PC-3 (cell line): ENCODE data around the gene ANKRA2. TPM values are rescaled to one million over a fixed set of nuclear protein-coding genes. Genes with fewer than 3 reads are reported as not detected.
A peak's percentile ranks its signal among the peaks of the same experiment; 100 is the strongest.

Experiments used
- ATAC-seq: fragments of 200-7000 bp; cut with Tn5 transposase; 2 replicates; pipeline ENCODE4 v1.9.1; 2020; ENCODE audit warnings: mild to moderate bottlenecking, moderate library complexity
- BruUV-seq: library from RNA; stranded (reverse); fragments of 400-500 nt; replicated peaks from 2 replicates; lab custom pipeline; 2021; lab: Mats Ljungman, UMichigan
- CTCF ChIA-PET: fragments of 300-600 bp; sonication (Branson Sonifier 250); formaldehyde crosslinking; loops from one replicate; lab custom pipeline; 2022; ENCODE audit warnings: antibody characterized with exemption; lab: Charles Lee
- POLR2A ChIA-PET: fragments of 300-600 bp; sonication (Branson Sonifier 250); formaldehyde crosslinking; loops from one replicate; lab custom pipeline; 2022; ENCODE audit warnings: antibody characterized with exemption; ENCODE audit not compliant: unreplicated experiment; lab: Charles Lee
- DNase-seq: peaks from one replicate; pipeline ENCODE4 v3.0.0-alpha.2; 2015
- H2AFZ ChIP-seq: fragments of 300-600 bp; sonication (generic); 2 replicates; pipeline ENCODE4 v1.6.0; 2016; ENCODE audit warnings: antibody characterized with exemption, low read length
- H3F3A ChIP-seq: fragments of 300-600 bp; sonication (generic); one replicate; pipeline ENCODE4 v1.6.0; 2017; ENCODE audit warnings: antibody characterized with exemption, low read length, control low read depth, mild to moderate bottlenecking; ENCODE audit not compliant: unreplicated experiment
- H3K27ac ChIP-seq: fragments of 300-600 bp; sonication (generic); 2 replicates; pipeline ENCODE4 v1.5.1; 2016; ENCODE audit warnings: mild to moderate bottlenecking, low read length
- H3K27me3 ChIP-seq: fragments of 300-600 bp; sonication (generic); 2 replicates; pipeline ENCODE4 v1.6.1; 2016; ENCODE audit warnings: low read length, mixed read lengths
- H3K36me3 ChIP-seq: fragments of 300-600 bp; sonication (generic); 2 replicates; pipeline ENCODE4 v1.6.1; 2016; ENCODE audit warnings: low read depth, mixed run types, low read length, mixed read lengths
- H3K4me1 ChIP-seq: fragments of 300-600 bp; sonication (generic); 2 replicates; pipeline ENCODE4 v1.5.1; 2016; ENCODE audit warnings: low read length; ENCODE audit not compliant: insufficient read depth
- H3K4me2 ChIP-seq: fragments of 300-600 bp; sonication (generic); 2 replicates; pipeline ENCODE4 v1.6.0; 2016; ENCODE audit warnings: low read length
- H3K4me3 ChIP-seq: fragments of 300-600 bp; sonication (generic); 2 replicates; pipeline ENCODE4 v1.5.1; 2016; ENCODE audit warnings: mild to moderate bottlenecking, low read length, mixed read lengths
- H3K79me2 ChIP-seq: fragments of 300-600 bp; sonication (generic); 2 replicates; pipeline ENCODE4 v1.6.1; 2017; ENCODE audit warnings: low read length, mixed read lengths
- H3K9ac ChIP-seq: fragments of 300-600 bp; sonication (generic); 2 replicates; pipeline ENCODE4 v1.6.0; 2016; ENCODE audit warnings: mild to moderate bottlenecking, low read length
- H3K9me2 ChIP-seq: fragments of 300-600 bp; sonication (generic); replicated peaks from 2 replicates; pipeline ENCODE4 v1.6.1; 2016; ENCODE audit warnings: mixed run types, low read length, mixed read lengths
- H3K9me3 ChIP-seq: fragments of 300-600 bp; sonication (generic); 2 replicates; pipeline ENCODE4 v1.6.1; 2016; ENCODE audit warnings: low read length, mixed read lengths
- H4K20me1 ChIP-seq: fragments of 300-600 bp; sonication (generic); 2 replicates; pipeline ENCODE4 v1.6.1; 2016; ENCODE audit warnings: low read length, mixed read lengths
- EZH2 ChIP-seq: fragments of 300-600 bp; sonication (generic); IDR thresholded peaks from one replicate; pipeline ENCODE4 v1.6.1; 2017; ENCODE audit warnings: antibody characterized with exemption, mild to moderate bottlenecking, low read length; ENCODE audit not compliant: unreplicated experiment
- EZH2phosphoT487 ChIP-seq: fragments of 300-600 bp; sonication (generic); IDR thresholded peaks from 2 replicates; pipeline ENCODE4 v1.6.1; 2018; ENCODE audit warnings: mild to moderate bottlenecking, antibody characterized with exemption, low read length, borderline replicate concordance
- intact Hi-C: fragments of 100-400 bp; cut with micrococcal nuclease; formaldehyde crosslinking; loops from 2 replicates; pipeline ENCODE4 v1.9.0; 2023
- total RNA-seq: library from RNA; depleted of rRNA; stranded (reverse); fragments of >200 nt; gene quantifications from 2 replicates; pipeline ENCODE4 v1.2.3, GENCODE V29; 2014
- TF ChIP-seq, protein P1 (sequence below): fragments of 300-600 bp; sonication (generic); conservative IDR thresholded peaks from 2 replicates; pipeline ENCODE4 v1.5.1; 2017; ENCODE audit warnings: antibody characterized with exemption, low read depth, mild to moderate bottlenecking, low read length

The ANKRA2 gene
- total RNA-seq, 1 experiment from 2014 or later: 4.4 TPM

DNA sequence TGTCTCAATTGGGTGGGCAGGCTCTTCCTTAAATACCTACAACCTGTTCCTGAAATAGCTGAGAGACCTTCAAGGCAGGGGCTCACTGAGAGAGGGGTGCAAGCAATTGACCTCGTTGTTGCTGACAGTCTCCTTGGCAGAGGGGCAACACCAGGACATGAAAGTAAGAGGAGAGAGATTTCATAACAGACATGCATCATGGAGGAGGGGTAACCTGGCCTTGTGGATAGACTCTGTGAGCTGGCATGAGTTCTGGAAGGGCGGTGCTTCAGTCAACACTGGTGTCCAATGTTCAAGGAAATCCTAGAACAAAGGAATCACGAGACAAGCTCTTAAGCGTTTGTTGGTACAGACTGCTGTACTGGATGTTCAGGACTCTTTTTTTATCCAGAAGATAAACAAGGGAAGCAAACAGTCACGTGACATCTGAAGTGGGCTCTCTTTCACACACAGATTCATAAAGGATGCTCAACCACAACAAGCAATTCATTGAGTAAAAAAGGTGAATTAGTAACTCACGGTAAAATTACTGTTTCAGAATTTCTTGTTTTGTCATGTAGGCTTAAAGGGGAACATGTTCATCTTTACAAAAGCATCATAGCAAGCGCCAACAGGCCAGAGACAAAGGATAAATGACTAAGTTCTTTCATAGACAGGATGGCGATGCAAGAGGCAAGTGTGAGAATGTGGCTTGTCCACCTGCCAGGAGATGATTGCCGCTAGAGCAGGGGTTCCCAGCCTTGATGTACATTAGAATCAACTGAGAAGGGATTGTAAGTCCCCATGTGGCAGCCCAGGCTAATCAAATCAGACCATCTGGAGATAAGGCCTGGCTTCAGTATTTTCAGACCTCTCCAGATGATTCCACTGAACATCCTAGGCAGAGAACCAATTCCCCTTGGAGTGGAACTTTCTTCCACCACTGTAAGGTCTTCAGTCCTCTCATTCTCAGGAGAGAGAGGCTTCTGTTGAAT, 20.7 kb downstream of the ANKRA2 start:
- H3K27ac ChIP-seq: no peak overlapping the region
- H3K4me2 ChIP-seq: no peak overlapping the region
- no TSS peak for BruUV-seq
- no peaks in the 10 kb centered on the region for H3K9me2 ChIP-seq
- H3K4me3 ChIP-seq: no peak overlapping the region
- H3F3A ChIP-seq: peaks cover 4% of the 10 kb centered on the region
- H3K4me1 ChIP-seq: peaks cover 29% of the 10 kb centered on the region
- CTCF ChIA-PET: no interaction called here
- TF ChIP-seq EZH2 (no peak), EZH2phosphoT487 (no peak)
- TF ChIP-seq, protein P1, sequence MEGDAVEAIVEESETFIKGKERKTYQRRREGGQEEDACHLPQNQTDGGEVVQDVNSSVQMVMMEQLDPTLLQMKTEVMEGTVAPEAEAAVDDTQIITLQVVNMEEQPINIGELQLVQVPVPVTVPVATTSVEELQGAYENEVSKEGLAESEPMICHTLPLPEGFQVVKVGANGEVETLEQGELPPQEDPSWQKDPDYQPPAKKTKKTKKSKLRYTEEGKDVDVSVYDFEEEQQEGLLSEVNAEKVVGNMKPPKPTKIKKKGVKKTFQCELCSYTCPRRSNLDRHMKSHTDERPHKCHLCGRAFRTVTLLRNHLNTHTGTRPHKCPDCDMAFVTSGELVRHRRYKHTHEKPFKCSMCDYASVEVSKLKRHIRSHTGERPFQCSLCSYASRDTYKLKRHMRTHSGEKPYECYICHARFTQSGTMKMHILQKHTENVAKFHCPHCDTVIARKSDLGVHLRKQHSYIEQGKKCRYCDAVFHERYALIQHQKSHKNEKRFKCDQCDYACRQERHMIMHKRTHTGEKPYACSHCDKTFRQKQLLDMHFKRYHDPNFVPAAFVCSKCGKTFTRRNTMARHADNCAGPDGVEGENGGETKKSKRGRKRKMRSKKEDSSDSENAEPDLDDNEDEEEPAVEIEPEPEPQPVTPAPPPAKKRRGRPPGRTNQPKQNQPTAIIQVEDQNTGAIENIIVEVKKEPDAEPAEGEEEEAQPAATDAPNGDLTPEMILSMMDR: no peak
- H3K9ac ChIP-seq: no peak overlapping the region
- H3K36me3 ChIP-seq: no peaks in the 10 kb centered on the region
- H2AFZ ChIP-seq: no peak overlapping the region
- ATAC-seq (no peak), DNase-seq (no peak)
- no peaks in the 10 kb centered on the region for H3K79me2 ChIP-seq
- POLR2A ChIA-PET: no interaction called here
- H3K9me3 ChIP-seq: no peaks in the 10 kb centered on the region
- no peaks in the 10 kb centered on the region for H3K27me3 ChIP-seq
- H4K20me1 ChIP-seq: no peaks in the 10 kb centered on the region
- intact Hi-C loops: no loop called here

DNA sequence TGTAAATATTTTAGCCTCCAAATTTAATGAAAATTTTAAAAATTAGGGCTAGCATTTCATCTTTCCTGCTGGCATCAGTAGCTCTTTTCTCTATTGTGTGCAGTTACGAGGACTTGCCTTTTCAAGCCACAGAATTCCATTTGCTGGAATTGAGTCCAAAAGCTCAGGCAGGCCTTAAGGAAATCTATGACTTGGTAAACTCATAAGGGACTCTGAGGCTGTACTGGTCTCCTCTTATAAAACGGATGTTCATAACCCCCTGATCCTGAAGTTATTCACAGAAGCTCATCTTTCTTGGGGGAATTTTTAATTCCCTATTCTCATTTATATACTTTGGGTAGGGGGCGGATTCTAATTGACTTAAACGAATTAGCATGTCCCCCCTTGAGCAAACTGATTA, 23.4 kb downstream of the ANKRA2 start:
- H3K9me2 ChIP-seq: no peaks in the 10 kb centered on the region
- H3K36me3 ChIP-seq: no peaks in the 10 kb centered on the region
- intact Hi-C loops: no loop called here
- H3K79me2 ChIP-seq: no peaks in the 10 kb centered on the region
- ChIA-PET POLR2A (interaction anchor here (0.6 to 0.9 kb wide), 3 partner anchors 22 to 1970 kb away, joined by 4 to 9 read pairs (median 6); partner anchors contain the start of gene POLK), CTCF (interaction anchor here (0.6 kb wide), 3 partner anchors 15 to 48 kb away, joined by 3 read pairs; no protein-coding TSS in a partner anchor)
- peak overlapping the region; percentile 20 for H3K9ac ChIP-seq
- BruUV-seq: TSS peak; percentile 99
- H3K27me3 ChIP-seq: no peaks in the 10 kb centered on the region
- H3K4me3 ChIP-seq: peak overlapping the region; percentile 43; the same call in 1 of the 2 replicates
- ATAC-seq (peak; percentile 25), DNase-seq (no peak)
- peak overlapping the region; percentile 77 for H3K27ac ChIP-seq
- no peaks in the 10 kb centered on the region for H4K20me1 ChIP-seq
- H3K4me2 ChIP-seq: peak overlapping the region; percentile 79
- TF ChIP-seq EZH2phosphoT487 (no peak), EZH2 (no peak)
- TF ChIP-seq, protein P1: no peak
- peaks cover 35% of the 10 kb centered on the region for H3K4me1 ChIP-seq
- H3K9me3 ChIP-seq: no peaks in the 10 kb centered on the region
- peaks cover 6% of the 10 kb centered on the region for H3F3A ChIP-seq
- peak overlapping the region; percentile 76 for H2AFZ ChIP-seq
